Mammary epithelial cell (primary cell): ENCODE data around the gene RBBP6.

ENCODE experiments used
- EZH2 ChIP-seq: IDR thresholded peaks from 2 replicates; pipeline ENCODE4 v1.6.1; 2012; ENCODE audit warnings: low read length, inconsistent platforms, borderline replicate concordance
- TF ChIP-seq, protein P1 (sequence below), 2 donors: IDR thresholded peaks in 1 of 2; conservative IDR thresholded peaks in 1 of 2; 2 replicates each; pipeline ENCODE4 v1.5.1; 2011 to 2012; ENCODE audit warnings: inconsistent platforms in 2 of 2, low read length in 2 of 2, mild to moderate bottlenecking in 2 of 2, control low read depth in 1 of 2, low read depth in 1 of 2; ENCODE audit not compliant: insufficient read depth in 1 of 2; ENCODE audit errors: extremely low read depth in 1 of 2

DNA sequence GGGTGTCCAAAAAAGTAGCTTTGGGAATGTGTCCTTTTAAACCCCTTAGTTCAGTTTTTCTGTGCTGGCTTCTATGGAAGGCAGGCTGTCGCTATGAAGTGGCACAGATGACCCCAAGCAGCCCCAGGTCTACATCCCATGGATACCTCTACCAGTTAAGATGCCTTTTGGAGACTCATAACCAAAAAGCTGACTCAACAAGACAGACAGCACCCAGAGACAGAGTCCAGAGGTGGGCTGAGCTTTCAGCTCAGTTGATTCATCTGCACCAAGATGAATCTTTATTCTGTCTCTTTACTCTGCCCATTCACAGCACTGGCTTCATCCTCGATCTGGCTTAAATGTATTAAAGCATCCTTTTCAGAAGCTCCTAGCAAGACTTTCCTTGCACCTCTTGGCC, 29.8 kb upstream of the RBBP6 start:
- TF ChIP-seq, protein P1, sequence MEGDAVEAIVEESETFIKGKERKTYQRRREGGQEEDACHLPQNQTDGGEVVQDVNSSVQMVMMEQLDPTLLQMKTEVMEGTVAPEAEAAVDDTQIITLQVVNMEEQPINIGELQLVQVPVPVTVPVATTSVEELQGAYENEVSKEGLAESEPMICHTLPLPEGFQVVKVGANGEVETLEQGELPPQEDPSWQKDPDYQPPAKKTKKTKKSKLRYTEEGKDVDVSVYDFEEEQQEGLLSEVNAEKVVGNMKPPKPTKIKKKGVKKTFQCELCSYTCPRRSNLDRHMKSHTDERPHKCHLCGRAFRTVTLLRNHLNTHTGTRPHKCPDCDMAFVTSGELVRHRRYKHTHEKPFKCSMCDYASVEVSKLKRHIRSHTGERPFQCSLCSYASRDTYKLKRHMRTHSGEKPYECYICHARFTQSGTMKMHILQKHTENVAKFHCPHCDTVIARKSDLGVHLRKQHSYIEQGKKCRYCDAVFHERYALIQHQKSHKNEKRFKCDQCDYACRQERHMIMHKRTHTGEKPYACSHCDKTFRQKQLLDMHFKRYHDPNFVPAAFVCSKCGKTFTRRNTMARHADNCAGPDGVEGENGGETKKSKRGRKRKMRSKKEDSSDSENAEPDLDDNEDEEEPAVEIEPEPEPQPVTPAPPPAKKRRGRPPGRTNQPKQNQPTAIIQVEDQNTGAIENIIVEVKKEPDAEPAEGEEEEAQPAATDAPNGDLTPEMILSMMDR (conservative IDR thresholded peaks at IDR 0.05 in 1 of 2, IDR thresholded peaks at IDR 0.05 in 1 of 2; ENCODE audit: extremely low read depth in 1 of 2, insufficient read depth in 1 of 2, low read depth in 1 of 2, low read length in 2 of 2), result no peak
- TF ChIP-seq EZH2, result no peak
